ENCODE data around the gene TPD52L1.
"Not testable (repeated sequence)": the region's sequence is repeated elsewhere in the genome, so short reads cannot be mapped to it uniquely, and the experiment has no call there.

Gene TPD52L1

GRCh38 chr6:125275779-125276178 is 122.2 kb downstream of the TPD52L1 start:
- DNase-seq (ENCODE audit: low spot score), result no peak
- TF ChIP-seq CTCF (conservative IDR thresholded peaks at IDR 0.05; ENCODE audit: low read depth), result no peak
- ChIA-PET CTCF (no interaction called here), POLR2A (ENCODE audit: low non-redundant PET) (no interaction called here)
- H3K27ac ChIP-seq, result no peak overlapping the region

GRCh38 chr6:125277838-125278237 is 124.3 kb downstream of the TPD52L1 start:
- POLR2A ChIA-PET (ENCODE audit: low non-redundant PET), result no interaction called here
- DNase-seq (ENCODE audit: low spot score), result no peak
- TF ChIP-seq CTCF (conservative IDR thresholded peaks at IDR 0.05; ENCODE audit: low read depth), result no peak
- CTCF ChIA-PET, result no interaction called here
- H3K27ac ChIP-seq, result no peak overlapping the region

- no peak for DNase-seq (ENCODE audit: low spot score)
- H3K27ac ChIP-seq, result no peak overlapping the region
- ChIA-PET CTCF (interaction anchor here (0.9 kb wide), 1 partner anchor 11 kb away, joined by 3 read pairs; no protein-coding TSS in a partner anchor), POLR2A (ENCODE audit: low non-redundant PET) (no interaction called here)
- TF ChIP-seq CTCF (conservative IDR thresholded peaks at IDR 0.05; ENCODE audit: low read depth), result no peak
Observed at GRCh38 chr6:125279961-125280360, 126.4 kb downstream of the TPD52L1 start.

- H3K27ac ChIP-seq; POLR2A ChIA-PET (ENCODE audit: low non-redundant PET); DNase-seq (ENCODE audit: low spot score): not testable (repeated sequence)
- CTCF ChIA-PET, result interaction anchor here (0.6 to 0.9 kb wide), 4 partner anchors 10 to 1214 kb away, joined by 3 read pairs; no protein-coding TSS in a partner anchor
Observed at GRCh38 chr6:125280370-125281035, 126.9 kb downstream of the TPD52L1 start.

- CTCF ChIA-PET; H3K27ac ChIP-seq; DNase-seq (ENCODE audit: low spot score): not testable (repeated sequence)
- POLR2A ChIA-PET (ENCODE audit: low non-redundant PET), result interaction anchor here (0.7 kb wide), 1 partner anchor 10 kb away, joined by 3 read pairs; no protein-coding TSS in a partner anchor
Observed at GRCh38 chr6:125282470-125282869, 128.9 kb downstream of the TPD52L1 start.

- TF ChIP-seq CTCF (conservative IDR thresholded peaks at IDR 0.05; ENCODE audit: low read depth), result no peak
- DNase-seq (ENCODE audit: low spot score), result no peak
- POLR2A ChIA-PET (ENCODE audit: low non-redundant PET), result no interaction called here
Observed at GRCh38 chr6:125285353-125285752, 131.8 kb downstream of the TPD52L1 start.

GRCh38 chr6:125285936-125286335 is 132.4 kb downstream of the TPD52L1 start:
- H3K27ac ChIP-seq, result no peak overlapping the region
- TF ChIP-seq CTCF (conservative IDR thresholded peaks at IDR 0.05; ENCODE audit: low read depth), result no peak
- POLR2A ChIA-PET (ENCODE audit: low non-redundant PET), result no interaction called here
- CTCF ChIA-PET, result no interaction called here
- DNase-seq (ENCODE audit: low spot score), result no peak

More at GRCh38 chr6:125285353-125285752, 131.8 kb downstream of the TPD52L1 start:
- CTCF ChIA-PET, result no interaction called here
- no peak overlapping the region for H3K27ac ChIP-seq

Measured in RWPE1 (cell line).